Measurements from ENCODE around the gene STOML3.
"Not testable (repeated sequence)": the region's sequence is repeated elsewhere in the genome, so short reads cannot be mapped to it uniquely, and the experiment has no call there.

STOML3 gene, protein sequence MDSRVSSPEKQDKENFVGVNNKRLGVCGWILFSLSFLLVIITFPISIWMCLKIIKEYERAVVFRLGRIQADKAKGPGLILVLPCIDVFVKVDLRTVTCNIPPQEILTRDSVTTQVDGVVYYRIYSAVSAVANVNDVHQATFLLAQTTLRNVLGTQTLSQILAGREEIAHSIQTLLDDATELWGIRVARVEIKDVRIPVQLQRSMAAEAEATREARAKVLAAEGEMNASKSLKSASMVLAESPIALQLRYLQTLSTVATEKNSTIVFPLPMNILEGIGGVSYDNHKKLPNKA

DNA sequence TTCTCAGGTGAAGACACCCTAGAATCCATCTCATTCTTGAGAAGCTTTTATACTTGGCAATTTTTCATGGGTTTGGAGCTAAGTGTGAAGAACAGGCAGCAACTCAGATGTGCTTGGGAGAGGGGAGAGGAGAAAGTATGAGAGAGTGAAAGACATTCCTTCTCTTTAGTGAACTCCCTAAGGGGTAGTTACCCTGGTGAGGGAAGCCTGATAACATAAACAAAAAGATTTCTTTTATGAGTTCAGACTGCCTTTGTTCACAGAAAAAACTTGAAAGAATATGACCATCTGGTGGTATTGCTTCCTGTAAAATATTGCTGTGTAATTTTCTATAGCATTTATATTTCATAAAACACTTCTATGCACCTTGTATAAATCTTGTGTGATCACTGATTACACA lies at the start of gene STOML3:
STOML3 (minus strand) TSS at position 139 of the 400 bp plus-strand sequence; CDS start at position 29, 110 bp downstream.
- no peak for DNase-seq (ENCODE audit: low read depth in 2 of 2)

DNA sequence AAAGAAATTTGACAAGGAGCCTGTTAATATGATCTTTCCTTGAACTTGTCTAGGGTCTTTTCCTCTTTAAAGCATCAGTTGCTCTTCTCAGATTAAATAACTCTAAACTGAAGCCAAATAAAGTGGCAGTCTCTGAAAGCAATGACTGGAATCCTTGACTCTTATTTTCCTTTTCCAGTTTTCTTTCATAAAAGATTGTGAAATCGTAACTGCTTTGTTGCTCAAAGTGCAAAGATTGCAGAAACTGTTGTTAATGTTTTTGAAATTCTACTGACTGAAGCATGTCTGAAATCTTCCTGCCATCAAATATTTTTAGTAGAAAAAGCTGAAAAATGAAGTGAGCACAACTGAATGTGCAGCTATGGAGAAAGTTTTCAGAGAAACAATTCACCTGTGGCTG lies 49.6 kb upstream of the STOML3 start:
- no peak for DNase-seq (ENCODE audit: low read depth in 2 of 2)

DNA sequence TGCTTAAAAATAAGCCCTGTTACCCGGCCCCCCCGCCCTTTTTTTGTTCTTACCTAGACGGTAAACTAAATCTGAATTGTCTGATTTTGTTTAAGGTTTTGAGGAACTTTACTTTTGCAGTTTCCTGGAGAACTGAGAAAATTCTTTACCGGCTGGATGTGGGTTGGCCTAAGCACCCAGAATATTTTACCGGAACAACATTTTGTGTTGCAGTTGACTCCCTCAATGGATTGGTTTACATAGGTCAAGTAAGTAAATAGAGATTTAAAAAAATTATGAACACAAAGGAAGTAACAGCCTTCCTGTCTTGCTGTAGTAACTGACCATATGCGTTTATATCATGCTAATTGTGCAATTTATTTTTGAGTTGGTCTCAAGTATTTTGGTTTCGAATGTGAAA lies 48.4 kb upstream of the STOML3 start:
- DNase-seq (ENCODE audit: low read depth in 2 of 2): no peak

DNA sequence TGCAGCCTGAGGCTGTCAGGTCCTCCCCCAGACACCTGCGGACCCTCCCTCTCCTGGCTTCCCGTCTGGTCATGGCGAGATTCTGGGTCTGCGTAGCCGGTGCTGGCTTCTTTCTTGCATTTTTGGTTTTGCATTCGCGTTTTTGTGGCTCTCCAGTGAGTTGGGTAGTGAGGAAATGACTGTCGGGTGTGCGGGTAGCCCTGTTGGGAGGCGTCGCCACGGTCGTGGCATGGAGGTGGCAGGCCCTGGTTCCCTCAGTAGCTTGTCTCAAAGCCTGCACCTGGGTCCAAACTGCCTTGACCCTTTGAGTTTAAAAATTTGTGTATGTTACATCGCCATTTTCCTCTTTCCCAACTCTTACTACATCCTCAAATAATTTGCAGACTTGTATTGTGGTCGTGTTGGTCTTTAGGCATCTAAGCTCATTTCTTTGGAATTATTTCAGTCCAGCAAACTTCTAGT lies 48.0 kb upstream of the STOML3 start:
- DNase-seq (ENCODE audit: low read depth in 2 of 2): no peak

DNA sequence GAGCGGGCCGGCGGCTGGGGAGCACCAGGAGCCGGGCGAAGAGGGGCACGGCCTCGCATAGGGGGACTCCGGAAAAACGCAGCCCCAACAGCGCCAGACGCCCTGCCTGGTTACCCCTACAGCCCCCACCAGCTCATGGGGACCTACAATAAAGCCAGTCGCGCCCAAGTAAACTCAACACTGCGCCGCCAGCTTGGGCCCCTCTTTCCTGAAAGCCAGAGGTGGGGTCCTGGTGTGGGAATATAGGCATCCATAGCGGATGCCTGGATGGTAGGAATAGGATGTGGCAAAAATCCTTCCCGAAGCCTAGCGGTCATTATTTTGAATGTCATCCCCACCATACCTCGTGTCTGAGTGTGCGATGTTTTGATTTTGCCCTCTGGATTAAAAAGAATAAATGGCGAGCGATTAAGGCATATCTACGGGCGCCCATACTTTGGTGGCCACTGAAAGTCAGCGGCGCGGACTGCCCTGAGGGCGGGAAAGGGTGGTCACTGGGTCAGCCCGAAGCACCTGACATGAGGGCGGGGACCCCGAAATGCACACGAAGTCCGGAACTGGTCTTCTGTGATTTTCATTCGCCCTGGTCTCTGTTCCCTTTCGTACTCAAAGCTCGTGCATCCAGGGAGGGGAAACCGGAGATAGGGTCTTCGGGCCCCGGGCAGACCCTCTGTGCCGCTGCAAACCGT lies 47.4 kb upstream of the STOML3 start, which contains the start of the genes NHLRC3 and PROSER1:
NHLRC3 (plus strand) TSS at position 577 of the 689 bp plus-strand sequence. CDS start 184 bp downstream, outside the sequence.
PROSER1 (minus strand) TSS at position 210 of the 689 bp plus-strand sequence. CDS start 847 bp downstream, outside the sequence.
- DNase-seq (ENCODE audit: low read depth in 2 of 2): peak; percentile 92 to 93

DNA sequence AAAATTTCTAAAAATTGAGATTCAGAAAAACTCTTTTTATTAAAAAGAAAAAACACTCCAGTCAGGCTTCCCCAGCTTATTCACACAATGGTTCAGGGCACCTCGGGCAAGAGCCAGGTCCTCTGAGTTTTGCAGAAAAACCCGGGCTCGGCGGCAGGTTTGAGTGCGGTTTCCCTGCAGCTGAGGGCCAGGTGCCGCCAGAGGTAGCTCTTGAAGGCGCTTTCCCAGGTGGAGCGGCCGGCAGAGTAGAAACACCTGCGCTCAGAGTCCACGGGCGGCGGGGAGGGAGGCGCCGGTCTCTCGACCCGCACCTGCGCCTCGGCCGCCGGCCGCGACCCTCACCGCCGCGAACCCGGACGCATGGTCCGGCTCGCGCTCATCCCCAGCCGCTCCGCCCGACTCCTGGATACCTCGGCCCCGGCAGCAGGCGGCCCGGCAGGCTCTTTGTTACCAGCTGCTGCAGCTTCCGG lies 46.8 kb upstream of the STOML3 start:
- DNase-seq (ENCODE audit: low read depth in 2 of 2): no peak

DNA sequence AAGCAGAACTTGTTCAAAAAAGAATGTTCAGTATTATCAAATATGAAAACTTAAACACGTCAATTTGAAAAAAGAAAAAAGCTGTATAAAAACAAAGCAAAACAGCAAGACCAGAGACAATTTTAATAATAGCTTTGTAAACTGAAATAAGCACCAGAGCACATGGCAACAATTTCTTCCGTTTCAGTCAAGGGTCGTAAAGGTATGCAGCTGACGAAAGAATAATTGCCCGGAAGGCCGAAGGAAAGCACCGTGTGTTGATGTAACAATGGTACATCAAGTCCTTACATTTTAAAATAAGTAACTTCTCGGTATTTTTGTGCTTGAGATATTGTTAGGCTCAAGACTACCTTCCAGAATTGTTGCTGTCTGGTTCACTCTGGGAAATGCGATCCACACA lies 45.6 kb upstream of the STOML3 start:
- no peak for DNase-seq (ENCODE audit: low read depth in 2 of 2)

DNA sequence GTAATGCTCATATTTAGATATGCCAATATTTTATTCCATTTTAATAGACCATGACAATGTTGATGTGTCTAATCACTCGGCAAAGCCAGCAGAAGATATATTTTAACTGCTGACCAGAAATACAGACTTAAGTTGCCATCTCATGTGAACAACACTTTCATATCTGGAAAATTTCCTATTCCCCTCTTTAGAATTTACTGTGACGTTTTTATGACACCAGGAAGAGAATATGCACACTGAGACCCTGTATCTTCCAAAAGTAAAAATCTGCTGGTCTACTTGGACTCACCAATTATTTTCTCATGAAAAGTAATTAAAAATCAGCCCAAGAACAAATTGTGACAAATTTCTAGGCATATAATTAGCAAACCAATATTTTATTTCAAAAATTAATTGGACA lies 45.2 kb upstream of the STOML3 start:
- no peak for DNase-seq (ENCODE audit: low read depth in 2 of 2)

DNA sequence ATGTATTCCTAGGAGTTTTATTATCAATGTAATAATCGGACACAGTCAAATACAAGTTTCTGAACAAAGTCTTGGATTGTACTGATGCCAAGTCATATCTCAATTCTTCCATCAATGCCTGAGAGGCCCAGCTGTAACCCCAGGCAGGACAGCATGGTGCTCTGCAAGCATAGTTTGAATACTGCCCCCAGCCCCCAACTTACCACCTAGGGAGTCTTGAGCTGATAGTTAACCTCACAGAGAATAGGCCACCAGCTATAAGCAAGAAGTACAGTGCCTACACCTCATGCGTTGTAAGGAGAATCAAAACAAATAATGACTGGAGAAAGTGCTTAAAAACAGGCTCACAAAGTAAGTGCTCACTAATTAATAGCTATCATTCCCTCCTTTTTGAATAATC lies 44.6 kb upstream of the STOML3 start:
- no peak for DNase-seq (ENCODE audit: low read depth in 2 of 2)

DNA sequence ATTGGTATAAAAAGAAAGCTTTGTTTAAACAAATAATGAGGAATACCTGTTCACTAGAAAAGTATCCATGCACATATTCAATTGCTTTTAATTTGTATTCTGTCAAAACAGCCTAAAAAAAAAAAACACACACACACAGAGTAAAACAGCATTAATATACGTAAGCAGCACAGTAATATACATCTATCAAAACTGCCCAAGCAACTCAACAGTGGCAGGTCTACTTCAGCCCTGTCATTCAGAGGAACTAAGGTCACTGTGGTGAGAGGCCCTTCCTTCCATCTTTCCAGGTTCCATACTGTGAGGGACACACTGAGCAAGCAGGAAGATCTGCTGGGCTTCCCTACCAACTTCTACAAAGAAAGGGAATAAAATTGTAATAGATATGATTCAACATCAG lies 43.5 kb upstream of the STOML3 start:
- no peak for DNase-seq (ENCODE audit: low read depth in 2 of 2)

DNA sequence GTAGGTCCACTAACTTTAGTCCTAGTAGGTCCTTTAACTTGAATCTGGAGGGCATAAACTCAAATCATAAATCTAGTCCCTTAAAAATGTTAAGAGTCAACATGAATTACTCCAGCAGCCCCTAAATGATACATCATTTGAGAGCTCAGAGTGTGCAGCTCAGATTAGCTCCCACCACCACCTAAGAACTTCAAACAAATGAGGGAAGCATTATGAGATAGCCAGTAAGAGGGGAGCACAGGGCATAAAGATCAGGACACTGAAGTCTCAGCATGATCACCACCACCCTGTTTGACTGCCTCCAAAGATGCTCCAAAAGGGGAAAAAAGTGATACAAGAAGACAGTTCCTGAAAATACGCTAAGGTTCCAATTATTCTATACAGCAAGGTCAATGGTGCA lies 41.5 kb upstream of the STOML3 start:
- DNase-seq (ENCODE audit: low read depth in 2 of 2): no peak

DNA sequence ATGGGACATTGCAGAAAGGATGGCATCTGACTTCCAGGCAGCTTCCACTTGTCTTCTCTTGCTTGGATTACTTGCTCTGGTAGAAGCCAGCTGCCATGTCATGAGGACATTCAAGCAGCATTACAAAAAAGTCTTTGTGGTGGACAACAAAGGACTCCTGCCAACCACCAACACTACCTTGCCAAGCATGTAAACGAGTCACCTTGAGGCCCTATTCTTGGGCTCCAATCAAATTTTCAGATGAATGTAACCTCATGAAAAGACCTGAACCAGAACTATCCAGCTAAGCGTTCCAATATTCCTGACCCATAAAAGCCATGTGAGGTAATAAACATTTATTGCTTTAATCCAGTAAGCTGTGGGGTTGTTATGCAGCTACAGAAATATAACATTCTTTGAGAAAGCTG lies 34.8 kb upstream of the STOML3 start:
- DNase-seq (ENCODE audit: low read depth in 2 of 2): no peak

DNA sequence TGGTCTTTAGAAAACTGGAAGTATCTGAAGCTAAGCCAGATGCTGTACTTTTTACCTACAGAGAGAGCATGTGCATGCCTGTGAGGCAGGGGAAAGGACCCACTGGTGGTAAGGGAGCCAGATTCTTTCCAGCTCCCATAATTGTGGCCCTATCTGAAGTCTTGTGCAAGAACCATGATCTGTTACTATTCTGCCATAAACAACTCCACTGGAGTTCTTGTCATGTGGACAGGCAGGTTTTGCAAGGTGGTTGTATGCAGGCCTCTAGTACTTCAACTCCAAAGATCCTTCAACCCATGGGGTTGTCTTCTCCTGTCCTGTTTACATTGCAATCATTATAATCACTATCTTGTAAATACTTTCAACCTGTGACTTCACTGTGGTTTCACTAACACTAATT lies 33.1 kb upstream of the STOML3 start:
- DNase-seq (ENCODE audit: low read depth in 2 of 2): no peak

DNA sequence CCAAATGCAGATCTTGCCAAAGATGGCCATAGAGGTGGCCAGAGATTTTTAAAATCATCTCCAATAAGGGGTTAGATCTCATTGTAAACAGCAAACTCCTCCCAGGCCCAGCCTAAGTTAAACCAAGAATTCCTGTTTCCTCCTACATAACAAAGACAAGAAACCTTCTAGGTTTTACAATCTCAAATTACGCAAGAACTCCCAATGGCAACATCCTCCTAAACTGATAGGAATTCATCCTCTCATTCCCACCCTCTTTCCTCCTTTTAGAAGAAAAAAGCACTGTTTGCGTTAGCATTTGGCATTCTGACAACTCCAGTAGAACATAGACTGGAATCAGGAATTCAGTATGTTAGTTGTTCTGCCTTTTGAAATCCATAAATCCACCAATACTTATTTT lies 32.7 kb upstream of the STOML3 start:
- DNase-seq (ENCODE audit: low read depth in 2 of 2): peak in 1 of 2 experiments; percentile 13

DNA sequence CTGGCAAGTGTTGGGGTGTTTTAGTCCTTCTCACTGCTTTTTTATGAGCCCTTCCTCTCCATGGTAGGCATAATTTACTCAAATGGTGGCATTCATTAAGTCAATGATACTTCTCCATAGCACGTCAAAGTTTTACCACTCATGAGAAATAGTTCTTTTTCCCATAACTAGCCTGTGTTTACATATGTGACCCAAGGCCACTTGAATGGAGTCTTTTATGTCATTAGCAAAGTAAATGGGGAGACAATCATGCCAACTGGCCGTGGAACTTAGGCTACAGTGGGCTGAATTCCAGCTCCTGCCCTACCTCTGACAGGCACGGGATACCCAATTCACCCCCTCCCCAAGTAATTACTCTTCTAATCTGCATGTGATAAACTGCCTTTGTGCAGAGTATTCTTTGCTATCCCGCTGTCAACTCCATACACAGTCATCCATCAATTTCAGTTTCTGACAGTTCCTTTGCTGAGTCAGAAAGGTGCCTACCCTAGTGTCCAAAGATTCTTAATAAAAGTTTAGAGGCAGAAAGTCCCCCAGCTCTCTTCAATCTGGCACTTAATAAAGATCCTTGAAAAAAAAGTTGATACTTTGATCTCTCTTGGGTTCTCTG lies 30.3 kb upstream of the STOML3 start:
- DNase-seq (ENCODE audit: low read depth in 2 of 2): no peak

DNA sequence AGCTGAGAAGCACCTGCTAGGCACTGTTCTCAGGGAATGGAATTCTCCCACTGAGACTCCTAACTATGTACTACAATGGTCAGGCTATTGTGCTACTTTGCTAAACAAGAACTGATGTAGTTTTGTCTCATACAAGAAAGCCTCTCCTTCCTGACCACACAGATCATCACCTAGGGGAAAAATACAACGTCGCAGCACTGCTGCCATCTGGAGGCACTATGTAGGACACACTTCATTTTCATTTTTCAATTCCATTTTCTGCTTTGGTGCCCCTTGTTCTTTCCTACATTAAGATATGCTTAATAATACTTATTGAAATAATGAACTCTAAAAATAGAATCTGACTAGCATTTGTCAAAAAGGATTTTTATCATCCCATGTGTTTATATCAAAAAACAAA lies 26.2 kb upstream of the STOML3 start:
- DNase-seq (ENCODE audit: low read depth in 2 of 2): no peak

DNA sequence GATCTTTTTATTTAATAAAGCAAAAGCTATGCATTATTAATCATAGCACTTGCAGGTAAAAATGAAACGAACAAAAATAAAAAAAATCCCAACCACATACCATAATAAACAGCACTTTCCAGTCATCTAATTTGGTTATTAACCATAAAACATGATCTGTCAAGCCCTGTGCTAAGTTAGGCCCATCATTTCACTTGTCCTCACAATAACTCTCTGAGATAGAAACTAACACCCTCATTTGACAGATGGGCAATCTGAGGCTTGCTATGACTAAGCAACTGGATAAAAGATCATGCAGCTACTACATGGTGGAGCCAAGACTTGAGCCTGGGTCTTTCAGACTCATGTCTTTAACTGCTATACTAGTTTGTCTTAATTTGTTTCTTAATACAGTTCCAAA lies 25.5 kb upstream of the STOML3 start:
- DNase-seq (ENCODE audit: low read depth in 2 of 2): no peak

DNA sequence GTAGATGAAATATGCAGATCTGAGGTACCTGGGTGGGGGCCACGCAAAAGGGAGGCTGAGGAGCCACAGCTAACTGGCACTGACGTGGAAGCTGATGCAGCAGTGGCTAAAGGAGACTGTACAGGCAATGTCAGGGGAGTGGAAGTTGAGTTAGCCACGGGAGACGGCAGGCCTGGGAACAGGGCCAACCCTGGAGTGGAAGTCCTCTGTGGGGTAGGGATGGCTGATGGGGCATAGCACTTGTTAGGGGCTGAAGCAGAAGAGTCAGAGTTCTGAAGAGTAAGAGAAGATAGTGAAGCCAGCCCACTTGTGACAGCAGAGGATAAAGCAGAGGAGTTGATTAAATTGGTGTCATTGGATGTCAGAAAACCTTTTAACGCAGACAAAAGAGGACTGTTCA lies 22.8 kb upstream of the STOML3 start:
- DNase-seq (ENCODE audit: low read depth in 2 of 2): no peak

DNA sequence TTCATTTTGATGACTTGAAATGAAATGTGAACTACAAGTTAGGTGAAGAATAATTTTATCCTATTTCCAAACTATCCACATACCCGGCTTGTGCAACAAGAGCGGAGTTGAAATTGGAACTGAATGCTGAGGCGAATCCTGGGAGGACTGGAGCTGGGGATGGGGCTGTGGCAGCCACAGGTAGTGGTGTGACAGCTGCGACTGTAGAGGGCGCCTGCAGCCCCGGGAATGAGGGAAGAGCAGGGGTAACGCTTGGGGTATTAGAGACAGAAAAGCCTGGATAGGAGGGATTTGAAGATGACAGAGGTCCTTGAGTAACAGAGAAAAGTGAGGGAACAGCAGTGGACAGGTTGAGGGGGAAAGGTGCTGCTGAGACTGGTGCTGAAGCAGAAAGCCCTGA lies 22.0 kb upstream of the STOML3 start:
- no peak for DNase-seq (ENCODE audit: low read depth in 2 of 2)

DNA sequence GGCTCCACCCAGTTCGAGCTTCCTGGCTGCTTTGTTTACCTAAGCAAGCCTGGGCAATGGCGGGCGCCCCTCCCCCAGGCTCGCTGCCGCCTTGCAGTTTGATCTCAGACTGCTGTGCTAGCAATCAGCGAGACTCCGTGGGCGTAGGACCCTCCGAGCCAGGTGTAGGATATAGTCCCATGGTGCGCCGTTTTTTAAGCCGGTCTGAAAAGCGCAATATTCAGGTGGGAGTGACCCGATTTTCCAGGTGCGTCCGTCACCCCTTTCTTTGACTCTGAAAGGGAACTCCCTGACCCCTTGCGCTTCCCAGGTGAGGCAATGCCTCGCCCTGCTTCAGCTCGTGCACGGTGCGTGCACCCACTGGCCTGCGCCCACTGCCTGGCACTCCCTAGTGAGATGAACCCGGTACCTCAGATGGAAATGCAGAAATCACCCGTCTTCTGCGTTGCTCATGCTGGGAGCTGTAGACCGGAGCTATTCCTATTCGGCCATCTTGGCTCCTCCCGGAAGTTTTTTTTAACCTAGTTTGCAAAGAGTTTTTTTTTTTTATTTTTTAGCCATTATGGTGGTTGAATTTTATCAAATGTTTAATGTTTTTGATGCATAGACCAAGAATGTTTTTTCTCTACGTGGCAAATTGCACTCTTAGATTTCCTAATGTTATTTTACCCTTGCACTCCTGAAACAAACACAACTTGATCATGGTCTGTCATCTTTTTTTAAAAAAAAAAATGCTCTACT lies 15.9 kb upstream of the STOML3 start:
- DNase-seq (ENCODE audit: low read depth in 2 of 2): not testable (repeated sequence)

DNA sequence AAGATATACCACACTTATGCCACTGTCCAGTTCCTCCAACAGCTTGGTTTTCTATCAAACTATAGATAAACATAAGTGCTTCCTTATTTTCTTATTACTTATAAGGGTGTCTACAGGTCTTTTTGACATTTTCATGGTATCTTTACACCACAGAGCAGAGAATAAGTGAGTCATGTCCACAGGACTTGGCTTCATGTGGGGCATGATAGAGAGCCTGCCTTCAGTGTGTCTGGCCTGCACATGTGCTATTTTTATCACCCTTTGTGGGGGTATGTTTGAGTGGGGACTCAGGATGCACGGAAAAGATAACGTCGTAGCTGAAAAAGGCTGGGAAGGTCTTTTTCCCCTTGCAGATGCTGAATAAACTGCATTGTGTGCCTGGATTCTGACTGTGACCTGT lies 8.1 kb upstream of the STOML3 start:
- no peak for DNase-seq (ENCODE audit: low read depth in 2 of 2)

DNA sequence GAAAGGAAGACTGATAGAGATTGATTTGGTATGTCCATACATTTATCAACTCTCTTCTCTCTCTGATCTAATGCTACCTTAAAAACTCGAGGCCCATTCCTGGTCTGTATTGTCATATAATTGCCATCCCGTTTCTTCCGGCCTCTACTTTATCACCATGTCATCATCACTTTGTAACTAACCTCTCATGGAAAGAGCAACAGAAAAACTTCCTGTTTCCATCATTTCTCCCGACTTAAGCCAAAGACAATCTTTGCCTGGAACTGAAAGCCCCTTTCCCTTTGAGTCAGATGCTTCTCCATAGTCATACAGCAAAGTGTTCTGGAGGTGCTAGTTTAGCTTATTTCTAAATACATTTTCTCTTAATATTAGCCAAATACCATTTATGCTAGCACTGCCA lies 2.8 kb upstream of the STOML3 start:
- DNase-seq (ENCODE audit: low read depth in 2 of 2): no peak

Data from fibroblast of skin of left biceps (primary cell).